Urinary bladder (tissue), 4 donors: Measurements from ENCODE around the gene KMT2C. TPM values are rescaled to one million over a fixed set of nuclear protein-coding genes. Genes with fewer than 3 reads are reported as not detected.

Experiments
- DNase-seq: peaks from one replicate; pipeline ENCODE4 v3.0.0-alpha.2; 2015; ENCODE audit errors: extremely low spot score
- H3K27ac ChIP-seq: one replicate; pipeline ENCODE4 v1.5.1; 2013; ENCODE audit warnings: low read depth, mild to moderate bottlenecking, moderate library complexity
- H3K36me3 ChIP-seq: one replicate; pipeline ENCODE4 v1.6.1; 2013; ENCODE audit warnings: mild to moderate bottlenecking, moderate library complexity; ENCODE audit not compliant: insufficient read depth
- H3K4me1 ChIP-seq: one replicate; pipeline ENCODE4 v1.6.1; 2013; ENCODE audit warnings: mild to moderate bottlenecking, moderate library complexity; ENCODE audit not compliant: insufficient read depth
- H3K4me3 ChIP-seq: one replicate; pipeline ENCODE4 v1.5.1; 2013; ENCODE audit warnings: low read depth, low read length
- WGBS: extraction: QIAGEN DNeasy Blood & Tissue Kit; methylation state at CpG from one replicate; pipeline ENCODE4 v1.1.7; 2013; 5-methylcytosine and 5-hydroxymethylcytosine counted together
- polyA plus RNA-seq: library from polyadenylated mRNA; stranded (reverse); fragments of 200-250 nt; gene quantifications from one replicate; pipeline ENCODE4 v1.2.3, GENCODE V29; 2013
- total RNA-seq: library from RNA; depleted of rRNA; stranded (reverse); fragments of >200 nt; gene quantifications from one replicate; pipeline ENCODE4 v1.2.3, GENCODE V29; 2014
- donor health status: healthy with polysubstance abuse.
- donor health status: healthy.

Gene KMT2C
- total and polyA plus RNA-seq, 2 donors = 16.5 to 105 TPM

DNA sequence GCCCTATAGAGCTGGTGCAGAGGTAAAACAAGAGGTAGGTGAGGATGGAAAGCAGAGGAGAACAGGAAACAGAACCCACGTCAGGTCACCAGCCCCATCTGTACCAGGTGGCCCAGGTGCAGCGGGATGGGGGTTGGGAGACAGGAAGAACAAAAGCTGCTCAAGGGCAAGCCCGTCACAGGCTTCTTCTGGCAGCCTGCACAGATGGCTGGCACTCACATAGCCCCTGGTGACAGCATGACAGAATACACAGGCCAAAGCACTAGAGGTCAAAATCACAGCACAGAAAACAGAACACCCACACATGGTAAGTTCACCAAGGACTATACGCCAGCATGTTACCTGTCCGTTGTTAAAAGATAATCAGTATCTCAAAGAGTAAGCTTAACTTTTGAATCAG lies 283.5 kb downstream of the KMT2C start:
- Histone ChIP-seq H3K27ac (no peak overlapping the region), H3K36me3 (peaks cover 13% of the 10 kb centered on the region), H3K4me1 (no peaks in the 10 kb centered on the region), H3K4me3 (no peak overlapping the region)
- DNase-seq = no peak
- 95% methylated on average over 5 of the region's 5 CpGs for WGBS

- peaks cover 13% of the 10 kb centered on the region for H3K36me3 ChIP-seq
- no peak overlapping the region for H3K4me3 ChIP-seq
- no peak for DNase-seq
- 70% methylated on average over 6 of the region's 6 CpGs for WGBS
- H3K27ac ChIP-seq = no peak overlapping the region
- H3K4me1 ChIP-seq = no peaks in the 10 kb centered on the region
Measured at GRCh38 chr7:152149363-152149762, 286.4 kb downstream of the KMT2C start.

DNA sequence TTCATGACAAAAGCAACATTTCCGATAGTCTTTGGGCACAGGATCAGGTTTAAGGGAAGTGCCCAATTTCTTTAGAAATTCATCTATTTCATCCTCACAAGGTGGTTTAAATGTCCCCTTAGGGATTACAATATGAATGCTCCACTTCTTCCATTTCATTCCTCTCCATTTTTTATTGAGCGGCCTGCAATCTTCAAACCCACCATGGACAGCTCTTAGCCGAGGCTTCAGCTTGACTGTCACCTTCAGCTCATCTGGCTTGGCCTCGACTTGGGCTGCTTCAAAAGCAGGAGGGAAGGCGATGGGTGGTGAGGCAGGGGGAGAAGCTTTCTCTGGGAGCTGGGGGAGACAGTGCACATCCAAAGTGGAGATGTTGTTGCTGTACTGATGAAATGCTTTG lies 287.1 kb downstream of the KMT2C start:
- no peak overlapping the region for H3K4me3 ChIP-seq
- no peak overlapping the region for H3K27ac ChIP-seq
- 89% methylated on average over 5 of the region's 5 CpGs for WGBS
- peaks cover 11% of the 10 kb centered on the region for H3K36me3 ChIP-seq
- no peak for DNase-seq
- H3K4me1 ChIP-seq = no peaks in the 10 kb centered on the region

- H3K27ac ChIP-seq = no peak overlapping the region
- H3K4me1 ChIP-seq = no peaks in the 10 kb centered on the region
- no peak for DNase-seq
- H3K4me3 ChIP-seq = no peak overlapping the region
- 74% methylated on average over 4 of the region's 4 CpGs for WGBS
- peaks cover 6% of the 10 kb centered on the region for H3K36me3 ChIP-seq
Measured at GRCh38 chr7:152145853-152146466, 289.8 kb downstream of the KMT2C start.

- no peak overlapping the region for H3K27ac ChIP-seq
Measured at GRCh38 chr7:152144557-152145245, 291.1 kb downstream of the KMT2C start.

DNA sequence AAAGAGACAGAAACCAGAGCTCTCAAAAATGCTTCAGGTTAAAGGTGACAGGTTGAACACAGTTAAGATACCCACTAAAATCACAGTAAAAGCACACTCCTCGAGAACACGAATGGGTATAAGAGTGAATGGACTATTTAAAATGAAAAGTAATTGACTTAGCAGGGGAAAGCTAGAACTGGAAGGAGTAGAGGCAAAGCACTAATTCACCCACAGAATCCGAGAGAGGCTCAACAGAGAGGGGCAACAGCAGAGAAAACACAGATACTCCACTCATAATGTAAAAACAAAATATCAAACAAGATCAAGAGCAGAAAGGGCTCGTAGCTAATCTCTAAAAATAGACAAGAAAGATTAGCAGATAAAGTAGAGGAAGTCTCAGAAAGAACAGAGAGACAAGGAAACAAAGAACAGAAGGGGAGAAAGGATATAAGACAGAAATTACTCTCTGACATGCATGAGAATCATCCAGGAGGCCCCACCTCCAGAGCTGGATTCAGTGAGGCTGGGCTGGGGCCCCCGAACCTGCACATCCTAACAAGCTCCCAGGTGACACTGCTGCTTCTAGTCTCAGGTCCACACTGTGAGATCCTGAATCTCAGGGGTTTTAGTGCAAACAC lies 292.7 kb downstream of the KMT2C start:
- 38% methylated on average over 5 of the region's 5 CpGs for WGBS
- no peaks in the 10 kb centered on the region for H3K4me1 ChIP-seq
- H3K36me3 ChIP-seq = peaks cover 4% of the 10 kb centered on the region
- no peak overlapping the region for H3K27ac ChIP-seq
- DNase-seq = no peak
- H3K4me3 ChIP-seq = no peak overlapping the region

More at GRCh38 chr7:152144557-152145245, 291.1 kb downstream of the KMT2C start:
- Histone ChIP-seq H3K4me1 (no peaks in the 10 kb centered on the region), H3K36me3 (peaks cover 6% of the 10 kb centered on the region), H3K4me3 (no peak overlapping the region)
- WGBS = 86% methylated on average over 12 of the region's 12 CpGs
- DNase-seq = no peak

DNA sequence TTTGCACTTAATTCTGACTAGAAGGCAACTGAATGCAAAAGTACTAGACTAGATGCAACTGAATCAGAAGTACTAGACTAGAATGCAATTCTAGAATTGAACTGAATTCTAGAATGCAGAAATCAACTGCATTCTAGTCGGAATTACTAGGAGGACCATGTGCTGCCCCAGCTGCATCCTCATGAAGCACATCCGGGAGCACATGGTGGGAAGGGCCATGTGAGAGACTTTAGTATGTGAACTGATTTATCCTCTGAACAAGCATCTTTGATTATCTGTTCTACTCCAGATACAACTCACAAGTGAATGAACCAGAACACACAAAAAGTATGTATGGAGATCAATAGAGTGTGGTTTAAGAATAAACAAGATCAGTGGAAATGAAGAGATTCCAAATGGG lies 295.2 kb downstream of the KMT2C start:
- H3K27ac ChIP-seq = no peak overlapping the region
- 92% methylated on average over 2 of the region's 2 CpGs for WGBS
- peaks cover 4% of the 10 kb centered on the region for H3K36me3 ChIP-seq
- DNase-seq = no peak
- H3K4me1 ChIP-seq = peaks cover 1% of the 10 kb centered on the region
- no peak overlapping the region for H3K4me3 ChIP-seq

- Histone ChIP-seq H3K27ac (no peak overlapping the region), H3K36me3 (peaks cover 4% of the 10 kb centered on the region), H3K4me3 (no peak overlapping the region), H3K4me1 (peaks cover 1% of the 10 kb centered on the region)
- DNase-seq = no peak
- WGBS = 93% methylated on average over 4 of the region's 4 CpGs
Measured at GRCh38 chr7:152140067-152140466, 295.7 kb downstream of the KMT2C start.

DNA sequence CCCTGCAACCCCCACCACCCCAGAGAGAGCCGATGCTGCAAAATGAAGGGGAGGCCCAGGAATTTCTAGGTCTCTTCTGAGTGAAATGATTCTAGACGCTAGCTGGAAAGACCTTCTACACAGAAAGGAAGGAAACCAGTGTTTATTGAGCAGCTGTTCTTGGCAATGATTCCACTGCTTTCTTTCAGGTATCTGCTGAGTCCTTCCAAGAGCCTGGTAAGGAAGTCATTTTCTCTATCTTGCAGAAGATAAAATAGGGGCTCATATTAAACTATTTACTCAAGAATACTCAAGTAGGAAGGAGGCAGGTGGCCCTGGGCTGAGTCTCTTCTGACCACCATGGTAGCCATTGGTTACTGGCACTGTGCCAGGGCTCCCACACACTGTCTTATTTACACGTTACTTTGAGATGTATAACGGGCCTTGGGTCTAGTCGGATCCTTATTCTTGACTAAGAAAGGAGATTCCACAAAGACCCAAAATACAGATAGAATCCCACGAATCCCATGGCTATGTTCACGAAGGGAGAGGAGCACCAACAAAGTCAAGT lies 298.3 kb downstream of the KMT2C start:
- DNase-seq = no peak
- 67% methylated on average over 7 of the region's 7 CpGs for WGBS
- no peak overlapping the region for H3K4me3 ChIP-seq
- H3K36me3 ChIP-seq = peaks cover 4% of the 10 kb centered on the region
- H3K27ac ChIP-seq = no peak overlapping the region
- peaks cover 1% of the 10 kb centered on the region for H3K4me1 ChIP-seq

GRCh38 chr7:152136686-152137085 lies 299.1 kb downstream of the KMT2C start:
- H3K4me3 ChIP-seq = no peak overlapping the region
- DNase-seq = peak; percentile 6

GRCh38 chr7:152133804-152134203 lies 302.0 kb downstream of the KMT2C start:
- Histone ChIP-seq H3K4me3 (no peak overlapping the region), H3K36me3 (peaks cover 5% of the 10 kb centered on the region), H3K27ac (no peak overlapping the region), H3K4me1 (peaks cover 1% of the 10 kb centered on the region)
- WGBS = 89% methylated on average over 13 of the region's 13 CpGs
- no peak for DNase-seq

More at GRCh38 chr7:152136686-152137085, 299.1 kb downstream of the KMT2C start:
- 40% methylated on average over 9 of the region's 9 CpGs for WGBS
- Histone ChIP-seq H3K27ac (no peak overlapping the region), H3K4me1 (peaks cover 1% of the 10 kb centered on the region), H3K36me3 (peaks cover 4% of the 10 kb centered on the region)

DNA sequence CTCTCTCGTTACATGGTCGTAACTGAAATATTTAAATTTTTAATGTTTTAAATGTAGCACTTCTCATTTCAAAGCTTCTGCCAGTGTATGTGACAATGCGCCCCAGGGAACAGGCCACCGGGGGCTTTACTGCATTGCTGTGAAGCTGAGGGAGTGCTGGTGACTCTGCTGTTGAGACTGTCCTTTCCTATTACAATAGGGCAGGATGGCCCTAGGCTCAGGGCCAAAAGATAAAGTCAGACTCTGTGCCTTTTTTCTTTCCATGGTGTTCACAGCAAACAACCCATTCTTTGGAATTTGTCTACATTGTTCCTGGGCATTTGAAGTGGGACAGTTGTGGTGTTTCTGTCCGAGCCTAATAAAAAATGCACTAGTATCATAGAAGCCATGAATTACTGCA lies 303.0 kb downstream of the KMT2C start:
- Histone ChIP-seq H3K27ac (no peak overlapping the region), H3K4me3 (no peak overlapping the region), H3K4me1 (peaks cover 1% of the 10 kb centered on the region), H3K36me3 (peaks cover 7% of the 10 kb centered on the region)
- no peak for DNase-seq
- 91% methylated on average over 5 of the region's 5 CpGs for WGBS

DNA sequence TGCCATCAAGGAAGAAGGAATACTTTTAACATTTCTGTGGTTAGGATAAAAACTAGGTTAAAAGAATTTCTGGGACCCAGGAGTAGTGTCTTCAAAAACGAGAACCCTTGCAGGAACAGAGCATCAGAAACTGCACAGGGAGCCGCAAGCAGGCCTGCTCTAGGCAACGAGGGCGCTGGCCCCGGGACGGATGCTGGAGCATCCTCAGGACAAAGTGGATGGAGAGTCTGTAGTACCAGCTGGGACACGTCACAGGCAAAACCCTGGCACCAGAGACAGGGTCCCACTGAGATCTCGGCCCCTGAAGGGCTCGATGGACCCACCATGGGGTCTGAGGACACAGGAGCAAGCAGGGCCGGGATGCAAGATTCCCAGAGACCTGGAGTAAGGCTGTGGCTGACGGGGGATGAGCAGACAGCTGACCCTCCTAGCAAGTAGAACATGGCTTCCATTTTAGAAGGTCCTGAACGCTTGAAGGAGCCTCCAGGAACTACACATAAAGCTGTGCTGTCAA lies 303.8 kb downstream of the KMT2C start:
- no peak for DNase-seq
- Histone ChIP-seq H3K4me1 (no peaks in the 10 kb centered on the region), H3K27ac (no peak overlapping the region), H3K36me3 (peaks cover 7% of the 10 kb centered on the region), H3K4me3 (no peak overlapping the region)
- WGBS = 88% methylated on average over 12 of the region's 12 CpGs
